Chondrocyte (in vitro differentiated cells): Measurements from ENCODE around the gene IGFL4. TPM values are rescaled to one million over a fixed set of nuclear protein-coding genes. Genes with fewer than 3 reads are reported as not detected.

Experiments used
- DNase-seq: peaks from one replicate; pipeline ENCODE4 v3.0.0; 2021; ENCODE audit warnings: mixed read lengths, low spot score
- H3K27ac Mint-ChIP-seq: one replicate; pipeline ENCODE4 v1.8.0; 2021; ENCODE audit warnings: mild to moderate bottlenecking, moderate library complexity, mixed read lengths; ENCODE audit not compliant: unreplicated experiment
- H3K27me3 Mint-ChIP-seq: 2 replicates; pipeline ENCODE4 v1.8.0; 2021; ENCODE audit warnings: low read depth, mixed read lengths
- H3K36me3 Mint-ChIP-seq: 2 replicates; pipeline ENCODE4 v1.8.0; 2021; ENCODE audit warnings: low read depth, mixed read lengths
- H3K4me1 Mint-ChIP-seq: 2 replicates; pipeline ENCODE4 v1.8.0; 2021; ENCODE audit warnings: low read depth, mild to moderate bottlenecking, mixed read lengths
- H3K4me3 Mint-ChIP-seq: one replicate; pipeline ENCODE4 v1.8.0; 2021; ENCODE audit warnings: mild to moderate bottlenecking, moderate library complexity, mixed read lengths; ENCODE audit not compliant: unreplicated experiment
- H3K9me3 Mint-ChIP-seq: 2 replicates; pipeline ENCODE4 v1.8.0; 2021; ENCODE audit warnings: low read depth, mixed read lengths
- microRNA-seq: library from miRNA; unstranded; fragments of <30 nt; microRNA quantifications from one replicate; pipeline ENCODE4 v1.2.0, GENCODE V29; 2020; ENCODE audit warnings: borderline number of aligned reads
- total RNA-seq: library from RNA; stranded (reverse); gene quantifications from 3 replicates; pipeline ENCODE4 v1.2.1, GENCODE V29; 2021
- TF ChIP-seq, protein P1 (sequence below): fragments of 200-600 bp; sonication (generic); IDR thresholded peaks from 2 replicates; pipeline ENCODE4 v1.5.0; 2021; ENCODE audit warnings: antibody characterized with exemption, mild to moderate bottlenecking, moderate library complexity

IGFL4 gene
- total RNA-seq, 1 donor from 2014 or later: not detected

DNA sequence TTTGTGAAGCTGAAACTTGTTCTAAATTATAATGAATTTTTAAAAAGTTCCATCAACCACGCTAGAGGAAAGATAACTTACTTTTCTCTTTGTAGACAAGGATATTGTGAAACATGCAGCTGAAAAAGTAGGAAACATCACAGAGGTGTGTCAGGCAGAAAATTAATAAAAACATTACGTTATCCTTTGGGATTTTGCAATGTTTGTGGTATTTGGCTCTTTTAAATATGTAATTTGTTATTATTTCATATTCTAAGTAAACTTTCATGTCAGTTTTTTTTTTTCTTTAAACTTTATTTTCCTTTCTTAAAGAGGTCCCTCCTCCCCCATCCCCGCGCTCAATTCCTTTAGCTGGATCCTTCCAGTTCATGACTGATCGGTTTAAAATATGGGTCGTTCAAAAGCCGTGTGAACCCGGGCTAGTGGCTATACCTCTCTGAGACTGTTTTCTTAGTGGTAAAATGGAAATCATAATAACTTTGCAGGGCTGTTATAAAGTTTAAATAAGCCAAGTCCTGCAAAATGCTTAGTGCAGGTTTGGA is 46.3 kb downstream of the IGFL4 start:
- no peak overlapping the region for H3K4me3 Mint-ChIP-seq
- peaks cover 3% of the 10 kb centered on the region for H3K36me3 Mint-ChIP-seq

DNA sequence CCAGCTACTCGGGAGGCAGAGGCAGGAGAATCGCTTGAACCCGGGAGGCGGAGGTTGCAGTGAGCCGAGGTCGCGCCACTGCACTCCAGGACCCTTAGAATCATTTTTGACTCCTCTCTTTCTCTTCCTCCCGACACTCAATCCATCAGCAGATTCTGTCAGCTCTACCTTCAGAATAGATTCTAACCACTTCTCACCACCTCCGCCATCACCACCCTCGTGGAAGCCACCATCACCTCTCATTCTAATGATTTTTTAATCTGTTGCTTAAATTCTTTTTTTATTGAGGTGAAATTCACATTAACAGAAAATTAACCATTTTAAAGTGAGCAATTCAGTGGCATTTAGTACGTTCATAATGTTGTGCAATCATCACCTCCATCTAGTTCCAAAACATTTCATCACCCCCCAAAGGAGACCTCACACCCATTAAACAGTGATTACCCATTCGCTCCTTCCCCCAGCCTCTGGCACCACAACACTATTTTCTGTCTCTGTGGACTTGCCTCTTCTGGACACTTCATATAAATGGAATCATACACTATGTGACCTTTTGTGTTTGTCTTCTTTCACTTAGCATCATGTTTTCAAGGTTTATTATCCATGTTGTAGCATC is 50.6 kb downstream of the IGFL4 start:
- no peaks in the 10 kb centered on the region for H3K36me3 Mint-ChIP-seq
- H3K27me3 Mint-ChIP-seq: peaks cover 25% of the 10 kb centered on the region
- no peak overlapping the region for H3K27ac Mint-ChIP-seq
- H3K4me3 Mint-ChIP-seq: no peak overlapping the region
- TF ChIP-seq, protein P1, sequence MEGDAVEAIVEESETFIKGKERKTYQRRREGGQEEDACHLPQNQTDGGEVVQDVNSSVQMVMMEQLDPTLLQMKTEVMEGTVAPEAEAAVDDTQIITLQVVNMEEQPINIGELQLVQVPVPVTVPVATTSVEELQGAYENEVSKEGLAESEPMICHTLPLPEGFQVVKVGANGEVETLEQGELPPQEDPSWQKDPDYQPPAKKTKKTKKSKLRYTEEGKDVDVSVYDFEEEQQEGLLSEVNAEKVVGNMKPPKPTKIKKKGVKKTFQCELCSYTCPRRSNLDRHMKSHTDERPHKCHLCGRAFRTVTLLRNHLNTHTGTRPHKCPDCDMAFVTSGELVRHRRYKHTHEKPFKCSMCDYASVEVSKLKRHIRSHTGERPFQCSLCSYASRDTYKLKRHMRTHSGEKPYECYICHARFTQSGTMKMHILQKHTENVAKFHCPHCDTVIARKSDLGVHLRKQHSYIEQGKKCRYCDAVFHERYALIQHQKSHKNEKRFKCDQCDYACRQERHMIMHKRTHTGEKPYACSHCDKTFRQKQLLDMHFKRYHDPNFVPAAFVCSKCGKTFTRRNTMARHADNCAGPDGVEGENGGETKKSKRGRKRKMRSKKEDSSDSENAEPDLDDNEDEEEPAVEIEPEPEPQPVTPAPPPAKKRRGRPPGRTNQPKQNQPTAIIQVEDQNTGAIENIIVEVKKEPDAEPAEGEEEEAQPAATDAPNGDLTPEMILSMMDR: no peak
- H3K9me3 Mint-ChIP-seq: no peaks in the 10 kb centered on the region
- no peaks in the 10 kb centered on the region for H3K4me1 Mint-ChIP-seq
- no peak for DNase-seq

More for the DNA sequence above, 46.3 kb downstream of the IGFL4 start:
- H3K4me1 Mint-ChIP-seq: peaks cover 3% of the 10 kb centered on the region
- peaks cover 14% of the 10 kb centered on the region for H3K27me3 Mint-ChIP-seq
- no peaks in the 10 kb centered on the region for H3K9me3 Mint-ChIP-seq
- no peak overlapping the region for H3K27ac Mint-ChIP-seq
- no peak for DNase-seq
- TF ChIP-seq, protein P1: no peak

Small RNAs within 50 kb of the gene (microRNA-seq; reads per million reads assigned to microRNA genes)
- gene MIR769: 228 reads per million, percentile 67 among the genes with 10 or more reads in this experiment

Other genes starting within 250 kb of the IGFL4 start
- 77.6 to 83.0 TPM (median 79.4 TPM) in 3 replicates for gene DMWD, start 248.2 kb downstream of the IGFL4 start, total RNA-seq
- 0.15 TPM in 1 of 3 replicates, not detected in the others for gene RSPH6A, start 225.7 kb downstream of the IGFL4 start, total RNA-seq
- gene SYMPK, start 177.9 kb downstream of the IGFL4 start, total RNA-seq: 56.5 to 63.3 TPM (median 58.0 TPM) in 3 replicates
- not detected in 3 replicates for gene FOXA3, start 176.7 kb downstream of the IGFL4 start, total RNA-seq
- 24.9 to 30.5 TPM (median 28.6 TPM) in 3 replicates for gene IRF2BP1, start 154.9 kb downstream of the IGFL4 start, total RNA-seq
- 11.9 to 13.1 TPM (median 12.5 TPM) in 3 replicates for gene MYPOP, start 138.4 kb downstream of the IGFL4 start, total RNA-seq
- gene NANOS2, start 126.2 kb downstream of the IGFL4 start, total RNA-seq: not detected in 3 replicates
- 0.10 to 0.22 TPM (median 0.18 TPM) in 3 replicates for gene NOVA2, start 67.1 kb downstream of the IGFL4 start, total RNA-seq
- 7.2 to 8.4 TPM (median 7.8 TPM) in 3 replicates for gene CCDC61, start 45.5 kb downstream of the IGFL4 start, total RNA-seq
- gene PGLYRP1, start 17.9 kb downstream of the IGFL4 start, total RNA-seq: not detected in 3 replicates
- gene IGFL3, start 83.7 kb upstream of the IGFL4 start, total RNA-seq: 0.70 to 1.1 TPM in 2 of 3 replicates, not detected in the other
- 0.55 to 1.3 TPM (median 0.64 TPM) in 3 replicates for gene IGFL2, start 107.2 kb upstream of the IGFL4 start, total RNA-seq
- 1.3 to 2.9 TPM (median 2.1 TPM) in 3 replicates for gene IGFL1, start 188.7 kb upstream of the IGFL4 start, total RNA-seq